Testis (tissue), 2 donors: ENCODE data around the gene FILIP1L.

ENCODE experiments used
- CTCF ChIP-seq, 3 experiments: fragments of 450-650 bp in 2 of 3; fragments of 200-600 bp in 1 of 3; sonication (generic) in 1 of 3; IDR thresholded peaks; one replicate each; pipeline ENCODE4 v1.5.1; 2016 to 2019; ENCODE audit warnings: antibody characterized with exemption in 3 of 3, mild to moderate bottlenecking in 2 of 3, moderate library complexity in 1 of 3
- POLR2A ChIP-seq: fragments of 450-650 bp; IDR thresholded peaks from one replicate; pipeline ENCODE4 v1.6.1; 2017; ENCODE audit warnings: antibody characterized with exemption, mild to moderate bottlenecking, moderate library complexity

- peak in 2 of 3 experiments; percentile 55 to 65 for TF ChIP-seq CTCF (IDR thresholded peaks at IDR 0.05)
- no peak for TF ChIP-seq POLR2A
Measured at GRCh38 chr3:99808163-99808794, 306.0 kb downstream of the FILIP1L start.
